Ascending aorta (tissue), 2 donors: ENCODE results near the gene ZNF33B. TPM values are rescaled to one million over a fixed set of nuclear protein-coding genes. Genes with fewer than 3 reads are reported as not detected.
"Not testable (repeated sequence)": the region's sequence is repeated elsewhere in the genome, so short reads cannot be mapped to it uniquely, and the experiment has no call there.

ENCODE experiments used
- DNase-seq, 2 donors: peaks; one replicate each; pipeline ENCODE4 v3.0.0-alpha.2; 2019; ENCODE audit warnings: low spot score in 2 of 2
- H3K27ac ChIP-seq, 2 donors: fragments of 200-600 bp; sonication (generic); one replicate each; pipeline ENCODE4 v1.5.1; 2016 to 2017; ENCODE audit warnings: mild to moderate bottlenecking in 1 of 2
- H3K27me3 ChIP-seq: fragments of 200-600 bp; sonication (generic); one replicate; pipeline ENCODE4 v1.5.1; 2017
- H3K36me3 ChIP-seq, 2 donors: fragments of 200-600 bp; sonication (generic); one replicate each; pipeline ENCODE4 v1.5.1; 2016
- H3K4me1 ChIP-seq, 2 donors: fragments of 200-600 bp; sonication (generic); one replicate each; pipeline ENCODE4 v1.5.1; 2016 to 2017; ENCODE audit warnings: mild to moderate bottlenecking in 1 of 2
- H3K4me3 ChIP-seq, 2 donors: fragments of 200-600 bp; sonication (generic); one replicate each; pipeline ENCODE4 v1.5.1; 2016 to 2017; ENCODE audit warnings: mild to moderate bottlenecking in 1 of 2
- H3K9me3 ChIP-seq, 2 donors: fragments of 200-600 bp; sonication (generic); one replicate each; pipeline ENCODE4 v1.5.1; 2016
- CTCF ChIP-seq, 3 experiments: fragments of 200-600 bp in 2 of 3; fragments of 450-650 bp in 1 of 3; sonication (generic) in 2 of 3; IDR thresholded peaks; one replicate each; pipeline ENCODE4 v1.5.1; 2016 to 2019; ENCODE audit warnings: antibody characterized with exemption in 3 of 3, mild to moderate bottlenecking in 1 of 3, moderate library complexity in 1 of 3
- intact Hi-C: fragments of 100-400 bp; cut with DNase I; formaldehyde crosslinking; loops from one replicate; pipeline ENCODE4 v1.15.1; 2023
- total RNA-seq: library from RNA; depleted of rRNA; stranded (reverse); fragments of >200 nt; gene quantifications from one replicate; pipeline ENCODE4 v1.1.0, GENCODE V29; 2016

ZNF33B gene
- 8.6 TPM for total RNA-seq

- DNase-seq = peak; percentile 73 to 94
- TF ChIP-seq CTCF (IDR thresholded peaks at IDR 0.05) = no peak
- intact Hi-C loops = loop anchor here (5.0 to 10.0 kb wide), 3 partner anchors 86 to 144 kb away; partner anchors contain the start of gene BMS1
- Histone ChIP-seq H3K4me3 (peak within 1 kb of the TSS; percentile 82 to 86), H3K9me3 (no peaks in the 10 kb centered on the region), H3K27ac (peak within 1 kb of the TSS; percentile 90 to 91), H3K27me3 (no peaks in the 10 kb centered on the region), H3K4me1 (no peaks in the 10 kb centered on the region), H3K36me3 (no peaks in the 10 kb centered on the region)
Observed at GRCh38 chr10:42638055-42638820, at the start of gene ZNF33B. Gene ZNF33B (minus strand): TSS chr10:42638570. CDS start chr10:42636928, 1,642 bp downstream.

DNA sequence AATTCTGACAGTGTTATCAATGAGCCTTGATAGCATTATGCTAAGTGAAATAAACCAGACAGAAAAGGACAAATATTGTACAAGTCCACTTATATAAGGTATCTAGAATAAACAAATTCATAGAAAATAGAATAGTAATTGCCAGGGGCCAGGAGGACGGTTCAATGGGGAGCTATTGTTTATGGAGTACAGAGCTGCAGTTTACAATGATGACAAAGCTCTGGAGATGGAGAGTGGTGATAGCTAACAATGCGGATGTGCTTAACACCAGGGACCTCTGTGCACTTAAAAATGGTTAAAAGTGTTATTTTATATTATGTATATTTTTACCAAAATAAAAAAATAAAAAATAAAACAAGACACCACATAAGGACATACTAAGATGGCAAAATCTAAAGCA, 46.1 kb upstream of the ZNF33B start:
- H3K27ac ChIP-seq = no peak overlapping the region
- intact Hi-C loops = no loop called here
- H3K4me3 ChIP-seq = no peak overlapping the region
- no peak for TF ChIP-seq CTCF (IDR thresholded peaks at IDR 0.05)
- H3K4me1 ChIP-seq = no peaks in the 10 kb centered on the region
- no peaks in the 10 kb centered on the region for H3K9me3 ChIP-seq
- no peak for DNase-seq
- H3K36me3 ChIP-seq = no peaks in the 10 kb centered on the region
- H3K27me3 ChIP-seq = no peaks in the 10 kb centered on the region

GRCh38 chr10:42680267-42680666, 41.9 kb upstream of the ZNF33B start:
- no peaks in the 10 kb centered on the region for H3K4me1 ChIP-seq
- H3K27ac ChIP-seq = no peak overlapping the region
- H3K36me3 ChIP-seq = no peaks in the 10 kb centered on the region
- H3K9me3 ChIP-seq = no peaks in the 10 kb centered on the region
- H3K27me3 ChIP-seq = no peaks in the 10 kb centered on the region
- no peak for DNase-seq
- H3K4me3 ChIP-seq = no peak overlapping the region
- TF ChIP-seq CTCF (IDR thresholded peaks at IDR 0.05) = no peak
- intact Hi-C loops = no loop called here

DNA sequence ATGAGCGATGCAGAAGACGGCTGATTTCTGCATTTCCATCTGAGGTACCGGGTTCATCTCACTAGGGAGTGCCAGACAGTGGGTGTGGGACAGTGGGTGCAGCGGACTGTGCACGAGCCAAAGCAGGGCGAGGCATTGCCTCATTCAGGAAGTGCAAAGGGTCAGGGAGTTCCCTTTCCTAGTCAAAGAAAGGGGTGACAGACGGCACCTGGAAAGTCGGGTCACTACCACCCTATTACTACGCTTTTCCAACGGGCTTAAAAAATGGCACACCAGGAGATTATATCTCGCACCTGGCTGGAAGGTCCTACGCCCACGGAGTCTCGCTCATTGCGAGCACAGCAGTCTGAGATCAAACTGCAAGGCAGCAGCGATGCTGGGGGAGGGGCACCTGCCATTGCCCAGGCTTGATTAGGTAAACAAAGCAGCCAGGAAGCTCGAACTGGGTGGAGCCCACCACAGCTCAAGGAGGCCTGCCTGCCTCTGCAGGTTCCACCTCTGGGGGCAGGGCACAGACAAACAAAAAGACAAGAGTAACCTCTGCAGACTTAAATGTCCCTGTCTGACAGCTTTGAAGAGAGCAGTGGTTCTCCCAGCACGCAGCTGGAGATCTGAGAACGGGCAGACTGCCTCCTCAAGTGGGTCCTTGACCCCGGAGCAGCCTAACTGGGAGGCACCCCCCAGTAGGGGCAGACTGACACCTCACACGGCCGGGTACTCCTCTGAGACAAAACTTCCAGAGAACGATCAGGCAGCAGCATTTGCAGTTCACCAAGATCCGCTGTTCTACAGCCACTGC, 27.0 kb upstream of the ZNF33B start:
- H3K9me3 ChIP-seq, DNase-seq, H3K4me3 ChIP-seq, H3K36me3 ChIP-seq, intact Hi-C loops, H3K4me1 ChIP-seq, H3K27me3 ChIP-seq, H3K27ac ChIP-seq: not testable (repeated sequence)

DNA sequence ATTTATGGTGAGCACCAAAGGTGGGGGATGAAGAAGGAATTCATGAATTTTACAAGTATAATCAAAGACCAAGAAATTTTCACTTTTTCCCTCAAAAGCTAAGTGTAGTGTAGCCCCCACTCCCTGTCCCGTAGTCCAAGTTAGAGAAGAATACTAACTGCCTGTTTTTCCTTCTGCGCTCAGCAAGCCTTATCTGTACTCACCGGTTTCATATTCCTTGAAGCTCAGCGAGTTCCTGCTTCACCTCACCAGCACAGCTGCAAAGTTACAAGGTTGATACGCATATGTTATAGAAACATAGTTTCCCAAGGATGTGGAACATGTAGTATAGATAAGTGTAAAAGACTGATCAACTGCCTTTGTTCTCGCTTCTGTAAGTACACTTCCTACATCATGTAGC, 16.0 kb upstream of the ZNF33B start:
- Histone ChIP-seq H3K27ac (no peak overlapping the region), H3K9me3 (no peaks in the 10 kb centered on the region)
- intact Hi-C loops = no loop called here

More for the DNA sequence above, 16.0 kb upstream of the ZNF33B start:
- no peak for TF ChIP-seq CTCF (IDR thresholded peaks at IDR 0.05)
- DNase-seq = no peak
- Histone ChIP-seq H3K4me3 (no peak overlapping the region), H3K4me1 (no peaks in the 10 kb centered on the region), H3K36me3 (no peaks in the 10 kb centered on the region), H3K27me3 (no peaks in the 10 kb centered on the region)
